K562 (cell line): ENCODE measurements around the gene OR10G6. TPM values are rescaled to one million over a fixed set of nuclear protein-coding genes. Genes with fewer than 3 reads are reported as not detected.

Source experiments
- ATAC-seq: fragments of 200-7000 bp; cut with Tn5 transposase; 3 replicates; pipeline ENCODE4 v1.9.1; 2020; ENCODE audit warnings: moderate library complexity
- BruUV-seq: library from RNA; stranded (reverse); fragments of 400-500 nt; replicated peaks from 2 replicates; lab custom pipeline; 2021; lab: Mats Ljungman, UMichigan
- CTCF ChIA-PET: fragments of 300-600 bp; formaldehyde crosslinking; extraction: SDS; loops from one replicate; lab custom pipeline; 2021; ENCODE audit warnings: low intra/inter-chr PET ratio; lab: Yijun Ruan, JAX
- POLR2A ChIA-PET: fragments of 300-600, 350-650 bp; sonication (Branson Sonifier 250); formaldehyde crosslinking; extraction: SDS; loops from one replicate; lab custom pipeline; 2021; ENCODE audit warnings: antibody characterized with exemption, inconsistent platforms; lab: Yijun Ruan, JAX
- DNase-seq, 4 experiments: peaks; one replicate each; pipeline versions ENCODE4 v3.0.0 to v3.0.0-alpha.2; 2011 to 2018; ENCODE audit warnings: low spot score in 3 of 4, mixed read lengths in 3 of 4; ENCODE audit errors: extremely low read depth in 1 of 4
- FAIRE-seq: peaks from 2 replicates; lab custom pipeline; 2011; peaks lifted over from hg19 to GRCh38; lab: Jason Lieb, UNC
- H2AFZ ChIP-seq: 2 replicates; pipeline ENCODE4 v1.6.0; 2011; ENCODE audit warnings: low read depth, low read length, control low read depth, inconsistent platforms
- H3K27ac ChIP-seq: fragments of 200-600 bp; 3 replicates; pipeline ENCODE4 v1.8.0; 2011; ENCODE audit warnings: low read depth, mild to moderate bottlenecking, control low read depth, inconsistent platforms, low read length, moderate library complexity, mixed read lengths; ENCODE audit errors: extremely low read depth
- H3K27me3 ChIP-seq, 2 experiments: fragments of 300-600 bp in 1 of 2; 2 replicates in 1 of 2; 3 replicates in 1 of 2; pipeline versions ENCODE4 v1.6.0 to v1.8.0; 2011; ENCODE audit warnings: inconsistent platforms in 2 of 2, low read length in 2 of 2, mild to moderate bottlenecking in 1 of 2, mixed read lengths in 1 of 2, moderate library complexity in 1 of 2; ENCODE audit not compliant: control insufficient read depth in 2 of 2, insufficient read depth in 2 of 2
- H3K36me3 ChIP-seq: fragments of 300-600 bp; 3 replicates; pipeline ENCODE4 v1.8.0; 2011; ENCODE audit warnings: mild to moderate bottlenecking, low read length, inconsistent platforms; ENCODE audit not compliant: control insufficient read depth, insufficient read depth
- H3K4me1 ChIP-seq, 2 experiments: fragments of 200-600 bp in 1 of 2; replicated peaks in 1 of 2; 2 replicates in 1 of 2; 3 replicates in 1 of 2; pipeline versions ENCODE4 v1.5.1 to v1.8.0; 2011; ENCODE audit warnings: inconsistent platforms in 2 of 2, low read length in 2 of 2, mild to moderate bottlenecking in 1 of 2, mixed read lengths in 1 of 2, moderate library complexity in 1 of 2; ENCODE audit not compliant: control insufficient read depth in 2 of 2, insufficient read depth in 2 of 2
- H3K4me2 ChIP-seq: 2 replicates; pipeline ENCODE4 v1.6.1; 2011; ENCODE audit warnings: low read length, control low read depth, inconsistent platforms, mixed read lengths; ENCODE audit not compliant: insufficient read depth
- H3K4me3 ChIP-seq: fragments of 200-600 bp; sonication (generic), shearing (Covaris generic); 2 replicates; pipeline ENCODE4 v1.5.1; 2016; ENCODE audit warnings: control low read depth, inconsistent platforms
- H3K79me2 ChIP-seq: fragments of 200-600 bp; 3 replicates; pipeline ENCODE4 v1.8.0; 2011; ENCODE audit warnings: low read length, inconsistent platforms; ENCODE audit not compliant: control insufficient read depth, insufficient read depth
- H3K9ac ChIP-seq, 2 experiments: 2 replicates each; pipeline versions ENCODE4 v1.6.0 to v1.6.1; 2011; ENCODE audit warnings: low read depth in 2 of 2, low read length in 2 of 2, control low read depth in 1 of 2, inconsistent platforms in 1 of 2, mild to moderate bottlenecking in 1 of 2, mixed read lengths in 1 of 2; ENCODE audit not compliant: insufficient read depth in 1 of 2
- H3K9me1 ChIP-seq: one replicate; pipeline ENCODE4 v1.6.0; 2011; ENCODE audit warnings: inconsistent platforms, mild to moderate bottlenecking, low read length, moderate library complexity; ENCODE audit not compliant: control insufficient read depth, insufficient read depth
- H3K9me3 ChIP-seq: replicated peaks from 2 replicates; pipeline ENCODE4 v1.5.1; 2011; ENCODE audit warnings: low read depth, low read length, inconsistent platforms; ENCODE audit not compliant: control insufficient read depth, insufficient read depth
- H4K20me1 ChIP-seq: replicated peaks from 2 replicates; pipeline ENCODE4 v1.6.1; 2011; ENCODE audit warnings: low read length, inconsistent platforms, mixed read lengths; ENCODE audit not compliant: control insufficient read depth, insufficient read depth
- CREB5 ChIP-seq: fragments of 250-450 bp; sonication (Bioruptor Pico); IDR thresholded peaks from 2 replicates; pipeline ENCODE4 v1.5.0; 2020; ENCODE audit warnings: mild to moderate bottlenecking
- DMBX1 ChIP-seq: fragments of 250-450 bp; sonication (Bioruptor Pico); IDR thresholded peaks from 2 replicates; pipeline ENCODE4 v1.8.0; 2022; ENCODE audit warnings: inconsistent platforms, mild to moderate bottlenecking, moderate library complexity, borderline replicate concordance
- ETS1 ChIP-seq: conservative IDR thresholded peaks from 2 replicates; pipeline ENCODE4 v1.6.1; 2011; ENCODE audit warnings: low read depth, mild to moderate bottlenecking, low read length; ENCODE audit not compliant: control insufficient read depth
- IRF2 ChIP-seq: sonication (generic); formaldehyde crosslinking; IDR thresholded peaks from 2 replicates; pipeline ENCODE4 v1.8.1; 2022; ENCODE audit warnings: mild to moderate bottlenecking, missing genetic modification reagents
- KLF1 ChIP-seq: fragments of 450-650 bp; IDR thresholded peaks from 2 replicates; pipeline ENCODE4 v1.6.1; 2016; ENCODE audit warnings: missing genetic modification characterization, missing compliant biosample characterization
- MCM3 ChIP-seq: fragments of 450-650 bp; IDR thresholded peaks from 2 replicates; pipeline ENCODE4 v1.6.1; 2016
- NFRKB ChIP-seq: fragments of 450-650 bp; IDR thresholded peaks from 2 replicates; pipeline ENCODE4 v1.6.1; 2016; ENCODE audit warnings: low read depth
- SMAD4 ChIP-seq: fragments of 250-450 bp; sonication (Bioruptor Pico); conservative IDR thresholded peaks from 2 replicates; pipeline ENCODE4 v1.8.0; 2021; ENCODE audit warnings: inconsistent platforms, mild to moderate bottlenecking, moderate library complexity
- SMARCA4 ChIP-seq: fragments of 450-650 bp; IDR thresholded peaks from 2 replicates; pipeline ENCODE4 v1.6.1; 2016
- U2AF2 ChIP-seq: fragments of 200-400 bp; formaldehyde crosslinking; optimal IDR thresholded peaks from 2 replicates; pipeline ENCODE3; 2017; ENCODE audit warnings: low read depth, mild to moderate bottlenecking, low read length
- ZBTB2 ChIP-seq: fragments of 450-650 bp; IDR thresholded peaks from 2 replicates; pipeline ENCODE4 v1.6.1; 2016; ENCODE audit warnings: antibody characterized with exemption
- ZNF184 ChIP-seq: sonication (generic); formaldehyde crosslinking; IDR thresholded peaks from 2 replicates; pipeline ENCODE4 v1.5.0; 2020; ENCODE audit warnings: missing genetic modification reagents
- ZNF384 ChIP-seq: IDR thresholded peaks from 2 replicates; pipeline ENCODE4 v1.6.1; 2012; ENCODE audit warnings: low read depth, low read length, improper control_type of control experiment
- ZNF436 ChIP-seq: fragments of 250-450, 450-650 bp; sonication (Bioruptor Pico); formaldehyde crosslinking; IDR thresholded peaks from 2 replicates; pipeline ENCODE4 v1.7.0; 2020; ENCODE audit warnings: mild to moderate bottlenecking
- ZNF717 ChIP-seq: fragments of 250-450 bp; sonication (Bioruptor Pico); IDR thresholded peaks from 2 replicates; pipeline ENCODE4 v1.5.0; 2021
- ZNF830 ChIP-seq: fragments of 250-450 bp; sonication (Bioruptor Pico); IDR thresholded peaks from 2 replicates; pipeline ENCODE4 v1.5.0; 2021; ENCODE audit warnings: mild to moderate bottlenecking
- WGBS: fragments of 100-300 bp; shearing (Covaris generic); methylation state at CpG from one replicate; pipeline ENCODE4 v1.1.6; 2016; ENCODE audit warnings: low coverage, mixed read lengths; ENCODE audit not compliant: insufficient coverage; ENCODE audit errors: missing lambda C conversion rate; 5-methylcytosine and 5-hydroxymethylcytosine counted together
- in situ Hi-C: fragments of 300-500 bp; cut with MboI; formaldehyde crosslinking; loops from 4 replicates; pipeline ENCODE4 v1.15.0; 2018; ENCODE audit warnings: inconsistent platforms, mixed read lengths
- intact Hi-C: fragments of 100-400 bp; cut with micrococcal nuclease; formaldehyde crosslinking; loops from 2 replicates; pipeline ENCODE4 v1.14.2; 2022
- polyA plus RNA-seq, 8 experiments: library from polyadenylated mRNA; depleted of rRNA in 4 of 8; stranded (reverse) in 5 of 8; unstranded in 3 of 8; fragments of >200 nt; fragmentation: Nextera tagmentation in 2 of 8; fragmentation: Illumina TruSeq in 1 of 8; extraction: Ambion mirVana in 2 of 8; extraction: Trizol in 1 of 8; gene quantifications; 2 replicates each; pipeline versions ENCODE4 v1.2.1 to v1.2.3, GENCODE V29; 2011 to 2014; ENCODE audit warnings: inconsistent platforms in 1 of 8, missing spikeins in 1 of 8
- total RNA-seq, 7 experiments: library from RNA; depleted of rRNA in 6 of 7; stranded (reverse); fragments of >200 nt in 6 of 7; fragmentation: Illumina TruSeq in 2 of 7; extraction: Trizol in 2 of 7; gene quantifications; 2 replicates each; pipeline versions ENCODE4 v1.2.1 to v1.2.3, GENCODE V29; 2011 to 2021; ENCODE audit warnings: low replicate concordance in 1 of 7

OR10G6 gene
- total and polyA plus RNA-seq, 9 of the 15 experiments (the other 6 are each of a cell fraction or from before 2014, with no cell fraction given), result not detected

DNA sequence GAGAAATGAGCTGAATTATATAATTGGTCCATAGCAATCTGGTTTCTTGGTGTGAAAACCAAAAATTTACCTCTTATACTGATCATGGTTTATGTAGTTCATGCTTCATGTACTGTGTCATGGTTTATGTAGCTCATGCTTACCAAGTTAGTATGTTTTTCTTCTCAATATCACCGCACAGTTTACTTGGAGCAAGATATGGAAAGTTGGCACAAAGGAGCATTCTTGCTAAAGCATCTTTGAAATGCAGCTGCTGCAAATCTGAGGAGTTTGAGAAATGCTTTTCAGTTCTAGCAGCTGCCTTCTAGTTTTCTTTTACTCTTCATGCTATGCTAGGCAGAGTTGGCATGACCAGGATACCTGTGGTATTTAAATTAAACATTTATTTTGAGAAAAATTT, 41.7 kb upstream of the OR10G6 start:
- ChIA-PET CTCF (no interaction called here), POLR2A (no interaction called here)
- no peak for FAIRE-seq
- WGBS, result 0% methylated on average over 1 of the region's 1 CpG
- Histone ChIP-seq H3K4me3 (no peak overlapping the region), H3K27me3 (0 out of 5 replicates have a peak, but pooled peaks cover 0 to 2% of the 10 kb centered on the region in 2 experiments), H3K9me3 (no peaks in the 10 kb centered on the region), H4K20me1 (no peaks in the 10 kb centered on the region), H2AFZ (no peak overlapping the region), H3K36me3 (no peaks in the 10 kb centered on the region), H3K4me1 (no peaks in the 10 kb centered on the region), H3K27ac (no peak overlapping the region), H3K4me2 (no peak overlapping the region), H3K79me2 (no peaks in the 10 kb centered on the region), H3K9me1 (no peaks in the 10 kb centered on the region), H3K9ac (no peak overlapping the region)
- intact Hi-C loops (no loop called here), in situ Hi-C loops (no loop called here)
- TF ChIP-seq MCM3, result no peak
- no peak for TF ChIP-seq ZNF436
- TF ChIP-seq IRF2 (CRISPR knock-in tag), result no peak
- no peak for TF ChIP-seq SMARCA4
- TF ChIP-seq CREB5 (CRISPR knock-in tag), result no peak
- no peak for TF ChIP-seq NFRKB
- TF ChIP-seq ZNF184 (CRISPR knock-in tag), result no peak
- no peak for TF ChIP-seq U2AF2
- no peak for TF ChIP-seq KLF1 (tag)
- no peak for TF ChIP-seq ZNF384
- no peak for TF ChIP-seq ETS1
- TF ChIP-seq DMBX1 (CRISPR knock-in tag), result no peak
- TF ChIP-seq SMAD4, result no peak
- TF ChIP-seq ZBTB2, result no peak
- TF ChIP-seq ZNF717 (CRISPR knock-in tag), result no peak
- no peak for TF ChIP-seq ZNF830 (CRISPR knock-in tag)
- BruUV-seq, result no TSS peak
- no peak for DNase-seq
- ATAC-seq, result no peak
